Measurements from ENCODE around the gene ARHGEF18.
"Not testable (repeated sequence)": the region's sequence is repeated elsewhere in the genome, so short reads cannot be mapped to it uniquely, and the experiment has no call there.

The ARHGEF18 gene

GRCh38 chr19:7349231-7349591 lies 474 bp downstream of the ARHGEF18 start:
- no peak for DNase-seq

DNA sequence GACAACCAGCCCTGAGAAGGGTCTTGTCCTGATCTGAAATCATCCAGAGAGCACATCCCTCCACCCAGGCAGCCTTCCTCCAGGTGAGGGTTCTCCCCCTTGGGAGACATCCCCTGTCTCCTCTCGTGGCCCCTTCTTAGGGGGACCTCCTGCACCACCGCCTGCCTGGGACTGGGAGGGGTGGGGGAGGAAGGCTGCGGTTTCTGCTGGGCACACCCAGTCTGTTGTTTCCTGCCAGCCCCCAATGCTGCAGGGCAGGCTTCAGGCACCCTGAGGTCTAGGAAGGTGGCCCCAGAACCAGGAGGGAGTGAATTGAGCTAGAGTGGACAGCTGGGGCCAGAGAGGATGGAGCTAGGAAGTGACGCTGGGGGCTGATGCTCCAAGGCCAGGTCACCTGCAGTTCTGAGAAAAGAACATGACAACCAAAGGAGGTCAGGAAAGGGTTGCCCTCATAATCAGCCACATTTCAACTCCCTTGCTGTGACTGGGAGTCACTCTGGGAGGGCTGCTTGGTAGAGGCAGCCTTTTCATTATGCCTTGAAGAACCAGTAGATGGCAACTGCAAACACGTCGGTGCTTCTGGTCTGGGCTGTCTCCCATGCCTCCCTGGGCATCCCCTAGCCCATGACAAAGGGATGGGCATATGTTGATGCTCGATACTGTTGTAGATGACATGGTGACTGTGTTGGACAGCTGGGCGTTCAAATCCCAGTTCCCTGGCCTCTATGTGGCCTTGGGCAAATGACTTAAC lies 1.4 kb downstream of the ARHGEF18 start:
- no peak for DNase-seq

DNA sequence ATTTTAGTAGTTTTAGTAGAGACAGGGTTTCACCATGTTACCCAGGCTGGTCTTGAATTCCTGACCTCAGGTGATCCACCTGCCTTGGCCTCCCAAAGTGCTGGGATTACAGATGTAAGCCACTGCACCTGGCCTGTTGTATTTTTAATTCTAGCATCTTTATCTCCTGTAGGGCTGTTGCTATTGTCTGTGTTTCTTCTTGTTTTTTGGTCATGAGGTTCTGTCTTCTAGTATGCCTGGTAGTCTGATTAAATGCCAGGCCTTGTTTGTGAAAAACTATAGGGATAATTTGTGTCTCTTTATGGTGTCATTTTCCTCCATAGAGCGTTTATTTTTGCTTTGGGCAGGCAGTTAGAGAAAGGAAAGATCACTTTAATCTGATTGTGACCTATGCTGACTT lies 3.1 kb downstream of the ARHGEF18 start:
- no peak for DNase-seq

DNA sequence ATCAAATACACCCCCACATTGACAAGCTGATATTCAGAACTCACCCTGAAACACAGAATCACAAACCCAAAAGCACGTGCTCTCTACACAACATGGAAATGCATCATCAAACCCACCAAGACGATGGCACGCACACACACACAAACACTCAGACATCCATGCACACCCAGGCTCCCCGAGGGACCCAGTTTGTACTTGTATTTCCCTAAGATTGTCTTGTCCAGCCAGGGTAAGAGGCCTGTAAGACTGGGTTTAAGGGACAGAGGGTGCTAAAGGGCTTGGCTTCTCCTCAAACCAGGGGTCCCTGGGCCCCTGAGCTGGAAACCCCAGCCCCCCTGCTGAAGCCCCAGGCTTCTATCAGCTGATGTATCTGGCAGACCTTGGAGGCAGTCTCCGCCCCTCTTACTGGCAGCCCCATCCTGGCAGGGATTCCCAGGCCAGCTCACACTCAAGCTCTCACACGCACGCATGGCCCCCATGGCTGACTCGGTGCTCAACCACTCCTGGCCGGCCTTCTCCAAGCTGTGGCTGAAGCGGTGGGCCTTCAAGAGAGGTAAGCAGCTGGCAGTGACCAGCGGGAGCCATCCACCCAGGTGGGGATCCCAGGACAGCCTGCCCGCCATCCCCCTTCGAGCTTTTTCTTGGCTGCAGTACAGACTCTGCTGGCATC lies 6.5 kb downstream of the ARHGEF18 start:
- no peak for DNase-seq

DNA sequence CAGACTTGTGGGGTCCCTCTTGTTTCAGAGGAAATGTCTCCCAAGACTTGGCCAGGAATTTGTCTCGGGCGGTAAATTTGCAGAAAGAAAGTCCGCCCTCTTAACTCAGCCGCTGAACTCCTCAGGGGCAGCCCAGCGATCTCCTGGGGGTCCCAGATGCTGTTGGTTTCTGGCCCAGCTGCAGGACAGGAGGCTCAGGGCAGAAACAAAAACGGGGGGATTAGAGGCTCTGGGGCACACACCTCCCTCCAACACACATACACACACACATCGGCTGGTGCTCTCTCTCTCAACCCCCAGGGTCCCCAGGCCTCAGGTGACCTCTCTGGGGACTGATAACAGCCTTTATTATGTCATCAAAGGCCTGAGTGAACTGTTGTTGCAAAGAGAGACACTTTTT lies 7.1 kb downstream of the ARHGEF18 start:
- DNase-seq, result no peak

DNA sequence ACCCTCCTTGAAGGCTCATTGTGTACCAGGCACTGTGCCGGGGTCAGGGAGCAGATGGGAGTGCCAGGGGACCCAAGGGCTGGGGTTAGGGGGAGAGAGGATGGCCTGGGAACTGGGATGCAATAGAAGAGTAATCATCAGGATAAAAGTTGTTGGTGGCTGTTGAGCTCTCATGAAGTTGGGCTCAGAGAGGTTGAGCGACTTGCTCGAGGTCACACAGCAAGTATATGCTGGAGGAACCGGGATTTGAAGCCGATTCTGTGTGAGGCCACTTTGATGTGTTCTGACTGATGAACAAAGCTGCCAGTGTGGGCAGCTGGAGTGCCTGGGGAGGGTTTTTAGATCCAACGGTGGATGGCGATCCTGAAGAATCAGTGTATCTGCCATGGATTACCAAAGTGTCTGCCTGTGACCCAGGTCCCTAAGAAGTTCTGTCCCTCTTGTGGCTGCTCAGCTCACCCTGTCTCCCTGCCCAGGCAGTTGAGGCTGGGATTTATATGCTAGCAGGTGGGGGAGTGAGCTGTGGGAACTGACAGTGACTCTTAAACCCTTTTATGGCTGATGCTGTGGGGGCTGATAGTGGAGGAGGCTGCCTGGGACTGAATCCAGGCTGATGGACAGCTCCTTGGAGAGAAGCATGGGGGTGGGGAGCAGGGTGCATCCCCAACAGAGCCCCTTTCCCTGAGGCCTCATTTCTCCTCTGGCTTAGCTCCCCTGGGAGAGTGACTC lies 8.3 kb downstream of the ARHGEF18 start:
- no peak for DNase-seq

GRCh38 chr19:7358102-7358597 lies 9.4 kb downstream of the ARHGEF18 start:
- no peak for DNase-seq

DNA sequence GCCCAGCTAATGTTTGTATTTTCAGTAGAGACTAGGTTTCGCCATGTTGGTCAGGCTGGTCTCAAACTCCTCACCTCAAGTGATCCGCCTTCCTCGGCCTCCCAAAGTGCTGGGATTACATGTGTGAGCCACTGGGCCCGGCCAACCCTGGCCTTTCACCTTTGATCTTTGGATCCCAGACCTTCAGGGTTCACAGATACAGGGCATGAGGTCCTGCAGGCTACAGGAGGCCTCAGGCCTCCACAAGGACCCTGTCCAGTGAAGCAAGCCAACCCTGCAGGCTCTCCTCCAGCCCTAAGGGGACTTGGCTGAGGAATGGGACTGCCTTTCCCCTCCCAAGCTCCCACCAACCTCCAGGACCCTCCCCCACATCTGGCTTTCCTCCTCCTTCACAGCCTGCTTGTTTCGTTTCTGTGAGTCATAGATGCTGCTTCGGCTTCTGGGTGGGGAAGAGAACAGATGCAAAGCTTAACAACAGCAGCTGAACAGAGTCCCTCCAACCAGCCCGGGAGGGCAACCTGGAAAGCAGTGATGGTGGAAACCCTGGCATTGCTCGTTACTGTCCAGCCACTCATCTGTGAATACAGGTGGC lies 11.8 kb downstream of the ARHGEF18 start:
- no peak for DNase-seq

GRCh38 chr19:7363225-7363624 lies 14.5 kb downstream of the ARHGEF18 start:
- DNase-seq, result no peak

- DNase-seq, result no peak
Measured at GRCh38 chr19:7366701-7367420, 18.1 kb downstream of the ARHGEF18 start.

DNA sequence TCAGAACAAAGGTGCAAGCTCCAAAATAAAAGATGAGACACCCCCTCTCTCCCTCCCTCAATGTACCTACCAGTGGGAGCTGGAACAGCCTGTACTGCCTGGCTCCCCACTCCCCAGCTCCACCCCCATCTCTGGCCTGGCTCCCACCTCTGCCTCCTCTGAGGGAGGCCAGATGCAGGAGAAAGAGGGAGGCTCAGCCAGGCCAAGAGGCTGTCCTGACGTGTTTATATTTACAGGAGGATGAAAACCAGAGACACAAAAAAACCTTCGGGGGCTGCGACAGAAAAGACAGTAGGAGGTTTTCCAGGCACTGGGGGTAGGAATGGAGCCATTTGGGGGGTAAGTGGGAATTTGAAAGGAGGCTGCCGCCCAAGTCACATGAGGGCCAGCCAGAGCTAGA lies 19.7 kb downstream of the ARHGEF18 start:
- no peak for DNase-seq

DNA sequence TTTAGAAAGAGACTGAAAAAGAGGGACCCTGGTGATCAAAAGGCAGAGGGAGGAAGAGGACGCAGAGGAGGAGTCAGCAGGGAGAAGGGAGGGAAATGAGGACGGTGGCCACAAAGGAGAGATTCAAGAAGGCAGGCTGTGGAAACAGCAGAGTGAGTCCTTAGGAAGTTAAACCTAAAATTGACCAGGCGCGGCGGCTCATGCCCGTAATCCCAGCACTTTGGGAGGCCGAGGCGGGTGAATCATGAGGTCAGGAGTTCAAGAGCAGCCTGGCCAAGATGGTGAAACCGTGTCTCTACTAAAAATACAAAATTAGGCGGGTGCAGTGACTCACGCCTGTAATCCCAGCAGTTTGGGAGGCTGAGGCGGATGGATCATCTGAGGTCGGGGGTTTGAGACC lies 20.1 kb downstream of the ARHGEF18 start:
- not testable (repeated sequence) for DNase-seq

DNA sequence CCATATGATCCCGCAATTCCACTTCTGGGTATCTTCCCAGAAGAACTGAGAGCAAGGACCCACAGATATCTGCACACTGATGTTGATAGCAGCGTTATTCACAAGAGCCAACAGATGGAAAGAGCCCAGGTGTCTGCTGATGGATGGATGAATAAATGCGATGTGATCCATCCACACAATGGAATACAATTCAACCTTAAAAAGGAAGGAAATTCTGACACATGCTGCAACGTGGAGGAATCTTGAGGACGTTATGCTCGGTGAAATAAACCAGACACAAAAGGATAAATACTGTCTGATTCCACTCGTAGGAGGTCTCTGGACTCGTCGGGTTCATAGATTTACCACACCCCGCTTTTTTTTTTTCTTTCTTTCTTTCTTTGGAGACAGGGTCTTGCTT lies 21.8 kb downstream of the ARHGEF18 start:
- DNase-seq, result no peak

- DNase-seq, result no peak
Measured at GRCh38 chr19:7371001-7371400, 22.3 kb downstream of the ARHGEF18 start.

DNA sequence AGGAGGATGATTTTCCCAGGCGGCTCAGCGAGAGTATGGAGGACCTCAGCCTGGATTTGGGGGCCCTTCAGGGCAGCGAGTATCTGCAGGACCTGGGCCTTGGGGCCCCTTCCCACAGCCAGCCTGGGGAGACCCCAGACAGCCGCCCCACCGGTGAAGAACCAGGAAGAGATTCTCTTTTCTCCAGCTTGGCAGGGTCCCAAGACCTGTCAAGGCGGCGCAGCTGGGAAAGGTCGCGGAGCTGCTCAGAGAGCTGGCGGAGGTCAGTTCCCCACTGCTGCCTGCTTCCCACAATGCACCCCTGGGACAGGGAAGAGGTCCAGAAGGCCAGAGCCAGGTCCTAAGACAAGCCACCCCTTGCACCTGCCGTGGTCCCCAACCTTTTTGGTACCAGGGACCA lies 24.1 kb downstream of the ARHGEF18 start:
- DNase-seq, result no peak

DNA sequence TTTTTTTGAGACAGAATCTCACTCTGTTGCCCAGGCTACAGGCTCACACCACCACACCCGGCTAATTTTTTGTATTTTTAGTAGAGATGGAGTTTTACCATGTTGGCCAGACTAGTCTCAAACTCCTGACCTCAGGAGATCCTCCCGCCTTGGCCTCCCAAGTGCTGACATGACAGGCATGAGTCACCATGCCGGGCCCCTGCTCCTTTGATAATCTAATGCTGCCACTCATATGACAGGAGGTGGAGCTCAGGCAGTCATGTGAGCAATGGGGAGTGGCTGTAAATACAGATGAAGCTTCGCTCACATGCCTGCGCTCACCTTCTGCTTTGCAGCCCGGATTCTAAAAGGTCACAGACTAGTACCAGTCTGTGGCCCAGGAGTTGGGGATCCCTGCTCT lies 25.1 kb downstream of the ARHGEF18 start:
- no peak for DNase-seq

DNA sequence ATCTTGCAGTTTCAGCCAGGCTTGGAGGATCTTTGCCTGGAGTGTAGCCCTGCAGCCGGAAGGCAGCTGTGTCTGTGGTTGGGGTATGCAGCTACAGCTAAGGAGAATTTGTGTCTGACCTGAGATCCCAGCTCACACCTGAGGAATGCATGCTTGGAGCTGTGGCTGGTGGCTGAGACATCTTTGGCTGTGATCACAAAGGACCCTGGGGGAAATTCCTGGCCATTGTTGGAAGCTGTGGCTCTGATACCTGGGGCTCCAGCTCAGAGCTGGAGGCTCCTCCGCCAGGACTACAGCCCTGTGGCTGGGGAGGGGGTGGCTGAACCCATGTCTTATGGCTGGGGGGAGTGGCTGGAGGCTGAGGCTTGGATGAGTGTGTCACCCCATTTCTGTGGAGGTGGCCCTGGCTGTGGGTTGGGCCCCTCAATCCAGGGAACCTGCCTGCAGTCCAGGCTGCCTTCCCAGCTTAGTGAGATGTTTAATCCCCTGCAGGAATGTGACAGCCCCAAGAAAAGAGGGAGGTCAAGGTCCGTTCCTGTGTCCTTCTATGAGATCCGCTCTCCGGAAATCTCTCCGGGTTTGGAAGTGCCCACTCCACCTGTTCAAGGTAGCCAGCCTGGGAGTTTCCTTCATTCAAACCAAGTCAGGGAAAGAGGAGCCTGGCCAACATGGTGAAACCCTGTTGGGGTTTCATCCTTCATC lies 27.6 kb downstream of the ARHGEF18 start:
- DNase-seq, result no peak

DNA sequence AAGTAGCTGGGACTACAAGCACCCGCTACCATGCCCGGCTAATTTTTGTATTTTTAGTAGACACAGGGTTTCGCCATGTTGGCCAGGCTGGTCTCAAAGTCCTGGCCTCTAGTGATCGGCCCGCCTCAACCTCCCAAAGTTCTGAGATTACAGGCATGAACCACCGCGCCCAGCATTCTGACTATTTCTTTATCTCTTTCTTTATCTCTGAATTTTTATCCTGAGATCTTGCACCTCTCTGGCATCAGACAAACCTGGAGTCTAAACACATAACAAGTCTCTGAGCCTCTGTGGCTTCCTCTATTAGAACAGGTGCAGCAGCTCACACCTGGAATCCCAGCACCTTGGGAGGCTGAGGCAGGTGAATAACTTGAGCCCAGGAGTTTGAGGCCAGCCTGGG lies 28.5 kb downstream of the ARHGEF18 start:
- no peak for DNase-seq

GRCh38 chr19:7381073-7381390 lies 32.3 kb downstream of the ARHGEF18 start:
- DNase-seq, result no peak

DNA sequence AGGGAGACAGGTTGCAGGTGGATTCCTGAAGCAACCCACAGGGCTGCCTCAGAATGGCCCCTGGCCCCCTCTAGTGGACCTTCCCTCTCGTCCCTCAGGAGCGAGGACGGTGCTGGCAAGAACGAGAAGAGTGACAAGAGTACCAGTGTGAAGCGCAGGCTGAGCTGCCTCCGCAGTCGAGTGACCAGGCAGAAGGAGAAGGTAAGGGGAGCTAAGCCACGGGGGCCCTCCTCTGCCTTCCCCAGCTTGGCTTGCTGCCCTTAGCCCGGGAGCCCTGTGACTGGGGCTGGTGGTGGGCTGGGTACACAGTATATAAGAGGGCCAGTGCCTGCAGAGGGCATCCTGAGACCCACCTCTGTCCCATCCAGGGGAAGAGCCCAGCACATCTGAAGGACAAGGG lies 34.0 kb downstream of the ARHGEF18 start:
- DNase-seq, result no peak

- no peak for DNase-seq
Measured at GRCh38 chr19:7383284-7383683, 34.5 kb downstream of the ARHGEF18 start.

DNA sequence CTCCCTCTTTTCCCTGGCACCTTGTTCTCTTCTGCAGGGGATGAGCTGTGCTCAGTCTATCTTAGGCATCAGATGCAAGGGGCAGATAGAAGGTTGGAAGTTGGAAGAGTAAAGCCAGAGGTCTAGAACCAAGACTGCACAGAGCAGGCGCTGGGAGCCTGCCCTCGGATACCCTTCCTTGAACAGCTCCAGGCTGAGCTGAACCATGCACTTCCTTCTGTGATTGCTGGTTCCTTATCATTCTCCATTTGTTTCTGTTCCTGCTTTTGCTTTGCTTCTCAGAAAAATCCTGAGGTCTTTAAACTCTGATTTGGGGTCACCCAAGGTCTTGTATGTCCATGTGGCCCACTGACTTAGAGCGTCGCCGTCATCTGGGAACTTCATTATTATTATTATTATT lies 36.3 kb downstream of the ARHGEF18 start:
- DNase-seq, result no peak

All from hippocampal formation (tissue), 2 donors.